ENCODE measurements around the gene LRRC8C. TPM values are rescaled to one million over a fixed set of nuclear protein-coding genes. Genes with fewer than 3 reads are reported as not detected.

LRRC8C gene
- total RNA-seq, 2 donors from 2014 or later = 2.5 to 5.5 TPM

- H3K4me3 ChIP-seq (ENCODE audit: low read length) = no peak overlapping the region
- Mint-ChIP-seq H3K9me3 (no peaks in the 10 kb centered on the region), H3K36me3 (ENCODE audit: low read depth) (no peaks in the 10 kb centered on the region), H3K4me1 (peaks cover 15% of the 10 kb centered on the region), H3K27ac (no peak overlapping the region), H3K27me3 (ENCODE audit: insufficient read depth) (no peaks in the 10 kb centered on the region), H3K4me3 (no peak overlapping the region)
- H3K9me3 ChIP-seq (ENCODE audit: control insufficient read depth, low read length) = no peaks in the 10 kb centered on the region
- no peak for DNase-seq
- WGBS, 2 experiments (ENCODE audit: insufficient coverage in 1 of 2, insufficient read length in 1 of 2) = 90 to 96% methylated on average over 3 of the region's 3 CpGs
- peaks cover 5% of the 10 kb centered on the region for H3K36me3 ChIP-seq (ENCODE audit: control insufficient read depth, insufficient read depth, low read length)
- no peaks in the 10 kb centered on the region for H3K27me3 ChIP-seq (ENCODE audit: control insufficient read depth, insufficient read depth, low read length, poor library complexity, severe bottlenecking)
- H3K9ac ChIP-seq (ENCODE audit: extremely low read depth, low read length, poor library complexity, severe bottlenecking) = no peak overlapping the region
- no peaks in the 10 kb centered on the region for H3K4me1 ChIP-seq (ENCODE audit: control insufficient read depth, insufficient read depth, low read length)
- no peak overlapping the region for H3K27ac ChIP-seq (ENCODE audit: low read depth, low read length)
- TF ChIP-seq, protein P1, sequence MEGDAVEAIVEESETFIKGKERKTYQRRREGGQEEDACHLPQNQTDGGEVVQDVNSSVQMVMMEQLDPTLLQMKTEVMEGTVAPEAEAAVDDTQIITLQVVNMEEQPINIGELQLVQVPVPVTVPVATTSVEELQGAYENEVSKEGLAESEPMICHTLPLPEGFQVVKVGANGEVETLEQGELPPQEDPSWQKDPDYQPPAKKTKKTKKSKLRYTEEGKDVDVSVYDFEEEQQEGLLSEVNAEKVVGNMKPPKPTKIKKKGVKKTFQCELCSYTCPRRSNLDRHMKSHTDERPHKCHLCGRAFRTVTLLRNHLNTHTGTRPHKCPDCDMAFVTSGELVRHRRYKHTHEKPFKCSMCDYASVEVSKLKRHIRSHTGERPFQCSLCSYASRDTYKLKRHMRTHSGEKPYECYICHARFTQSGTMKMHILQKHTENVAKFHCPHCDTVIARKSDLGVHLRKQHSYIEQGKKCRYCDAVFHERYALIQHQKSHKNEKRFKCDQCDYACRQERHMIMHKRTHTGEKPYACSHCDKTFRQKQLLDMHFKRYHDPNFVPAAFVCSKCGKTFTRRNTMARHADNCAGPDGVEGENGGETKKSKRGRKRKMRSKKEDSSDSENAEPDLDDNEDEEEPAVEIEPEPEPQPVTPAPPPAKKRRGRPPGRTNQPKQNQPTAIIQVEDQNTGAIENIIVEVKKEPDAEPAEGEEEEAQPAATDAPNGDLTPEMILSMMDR (conservative IDR thresholded peaks at IDR 0.05) = no peak
Observed at GRCh38 chr1:89600451-89601224, 32.3 kb upstream of the LRRC8C start.

GRCh38 chr1:89602871-89603404, 30.0 kb upstream of the LRRC8C start:
- Histone ChIP-seq H3K4me3 (ENCODE audit: low read length) (no peak overlapping the region), H3K4me1 (ENCODE audit: control insufficient read depth, insufficient read depth, low read length) (no peaks in the 10 kb centered on the region), H3K27me3 (ENCODE audit: control insufficient read depth, insufficient read depth, low read length, poor library complexity, severe bottlenecking) (no peaks in the 10 kb centered on the region), H3K36me3 (ENCODE audit: control insufficient read depth, insufficient read depth, low read length) (no peaks in the 10 kb centered on the region), H3K9ac (ENCODE audit: extremely low read depth, low read length, poor library complexity, severe bottlenecking) (no peak overlapping the region), H3K27ac (ENCODE audit: low read depth, low read length) (no peak overlapping the region), H3K9me3 (ENCODE audit: control insufficient read depth, low read length) (no peaks in the 10 kb centered on the region)
- no peak overlapping the region for H3K4me3 Mint-ChIP-seq
- TF ChIP-seq, protein P1 (conservative IDR thresholded peaks at IDR 0.05) = no peak
- WGBS, 2 experiments (ENCODE audit: insufficient coverage in 1 of 2, insufficient read length in 1 of 2) = 89 to 90% methylated on average over 3 to 6 of the region's 6 CpGs
- DNase-seq = no peak
- H3K4me1 Mint-ChIP-seq = peaks cover 16% of the 10 kb centered on the region
- H3K9me3 Mint-ChIP-seq = no peaks in the 10 kb centered on the region
- H3K27ac Mint-ChIP-seq = no peak overlapping the region
- H3K36me3 Mint-ChIP-seq (ENCODE audit: low read depth) = no peaks in the 10 kb centered on the region
- H3K27me3 Mint-ChIP-seq (ENCODE audit: insufficient read depth) = no peaks in the 10 kb centered on the region

- Histone ChIP-seq H3K4me3 (ENCODE audit: low read length) (no peak overlapping the region), H3K9me3 (ENCODE audit: control insufficient read depth, low read length) (no peaks in the 10 kb centered on the region), H3K27ac (ENCODE audit: low read depth, low read length) (no peak overlapping the region), H3K4me1 (ENCODE audit: control insufficient read depth, insufficient read depth, low read length) (no peaks in the 10 kb centered on the region), H3K9ac (ENCODE audit: extremely low read depth, low read length, poor library complexity, severe bottlenecking) (no peak overlapping the region), H3K36me3 (ENCODE audit: control insufficient read depth, insufficient read depth, low read length) (no peaks in the 10 kb centered on the region), H3K27me3 (ENCODE audit: control insufficient read depth, insufficient read depth, low read length, poor library complexity, severe bottlenecking) (no peaks in the 10 kb centered on the region)
- Mint-ChIP-seq H3K4me1 (peaks cover 14% of the 10 kb centered on the region), H3K9me3 (no peaks in the 10 kb centered on the region), H3K27me3 (ENCODE audit: insufficient read depth) (no peaks in the 10 kb centered on the region), H3K4me3 (no peak overlapping the region), H3K27ac (no peak overlapping the region), H3K36me3 (ENCODE audit: low read depth) (no peaks in the 10 kb centered on the region)
- WGBS, 2 experiments (ENCODE audit: insufficient coverage in 1 of 2, insufficient read length in 1 of 2) = 71 to 75% methylated on average over 3 of the region's 4 CpGs
- no peak for DNase-seq
- TF ChIP-seq, protein P1 (conservative IDR thresholded peaks at IDR 0.05) = no peak
Observed at GRCh38 chr1:89603651-89604413, 29.1 kb upstream of the LRRC8C start.
